SK-N-SH (cell line): ENCODE measurements around the gene SPDYE1. TPM values are rescaled to one million over a fixed set of nuclear protein-coding genes. Genes with fewer than 3 reads are reported as not detected.

Experiments
- CTCF ChIA-PET: fragments of 300-600, 350-600 bp; formaldehyde crosslinking; extraction: SDS; loops from one replicate; lab custom pipeline; 2021; lab: Yijun Ruan, JAX
- POLR2A ChIA-PET: fragments of 350-600 bp; sonication (Branson Sonifier 250); formaldehyde crosslinking; extraction: SDS; loops from one replicate; lab custom pipeline; 2020; ENCODE audit warnings: antibody characterized with exemption, inconsistent platforms; lab: Yijun Ruan, JAX
- DNase-seq: peaks from one replicate; pipeline ENCODE4 v3.0.0; 2012
- H2AFZ ChIP-seq: fragments of 200-600 bp; sonication (generic); 2 replicates; pipeline ENCODE4 v1.8.1; 2016; ENCODE audit warnings: antibody characterized with exemption, mild to moderate bottlenecking, low read depth
- H3F3A ChIP-seq: fragments of 200-600 bp; sonication (generic); replicated peaks from 2 replicates; pipeline ENCODE3; 2016; ENCODE audit warnings: antibody characterized with exemption, mild to moderate bottlenecking; ENCODE audit not compliant: insufficient read depth
- H3K27ac ChIP-seq, 2 experiments: fragments of 200-500 bp in 1 of 2; fragments of 200-600 bp in 1 of 2; sonication (Bioruptor generic) in 1 of 2; sonication (generic), shearing (Covaris generic) in 1 of 2; 2 replicates each; pipeline versions ENCODE4 v1.5.1 to v1.6.1; 2014 to 2016; ENCODE audit warnings: low read depth in 2 of 2, inconsistent platforms in 1 of 2, low read length in 1 of 2, mild to moderate bottlenecking in 1 of 2, mixed read lengths in 1 of 2
- H3K27me3 ChIP-seq: fragments of 200-600 bp; sonication (generic), shearing (Covaris generic); 2 replicates; pipeline ENCODE4 v1.6.1; 2016; ENCODE audit warnings: mixed run types; ENCODE audit not compliant: insufficient read depth
- H3K36me3 ChIP-seq, 2 experiments: fragments of 200-500 bp in 1 of 2; fragments of 200-600 bp in 1 of 2; sonication (Bioruptor generic) in 1 of 2; sonication (generic) in 1 of 2; replicated peaks in 1 of 2; 2 replicates each; pipeline versions ENCODE3 to v1.5.1; 2014 to 2016; ENCODE audit warnings: low read length in 1 of 2, mild to moderate bottlenecking in 1 of 2; ENCODE audit not compliant: insufficient read depth in 2 of 2, control insufficient read depth in 1 of 2
- H3K4me1 ChIP-seq, 2 experiments: fragments of 200-500 bp in 1 of 2; fragments of 200-600 bp in 1 of 2; sonication (Bioruptor generic) in 1 of 2; sonication (generic), shearing (Covaris generic) in 1 of 2; 2 replicates each; pipeline versions ENCODE4 v1.5.1 to v1.6.1; 2014 to 2016; ENCODE audit warnings: low read depth in 1 of 2, low read length in 1 of 2, mixed run types in 1 of 2; ENCODE audit not compliant: insufficient read depth in 2 of 2, control insufficient read depth in 1 of 2
- H3K4me2 ChIP-seq: fragments of 200-600 bp; sonication (generic), shearing (Covaris generic); 2 replicates; pipeline ENCODE4 v1.6.1; 2017; ENCODE audit warnings: mixed run types
- H3K4me3 ChIP-seq, 2 experiments: fragments of 200-500 bp in 1 of 2; fragments of 200-600 bp in 1 of 2; sonication (Bioruptor generic) in 1 of 2; sonication (generic), shearing (Covaris generic) in 1 of 2; 2 replicates each; pipeline versions ENCODE4 v1.5.1 to v1.8.1; 2014 to 2016; ENCODE audit warnings: low read depth in 2 of 2, inconsistent platforms in 1 of 2, low read length in 1 of 2, mild to moderate bottlenecking in 1 of 2, mixed read lengths in 1 of 2, moderate library complexity in 1 of 2
- H3K79me2 ChIP-seq: fragments of 200-600 bp; sonication (generic); 2 replicates; pipeline ENCODE4 v1.8.1; 2017; ENCODE audit warnings: mild to moderate bottlenecking; ENCODE audit not compliant: insufficient read depth
- H3K9ac ChIP-seq: fragments of 200-600 bp; sonication (generic); 2 replicates; pipeline ENCODE4 v1.6.1; 2017; ENCODE audit warnings: mixed run types
- H3K9me2 ChIP-seq: fragments of 200-600 bp; sonication (generic); 2 replicates; pipeline ENCODE4 v1.6.1; 2017; ENCODE audit warnings: mixed run types
- H3K9me3 ChIP-seq: fragments of 200-600 bp; sonication (generic); 2 replicates; pipeline ENCODE4 v1.6.1; 2017; ENCODE audit warnings: mixed run types, mild to moderate bottlenecking, moderate library complexity
- H4K20me1 ChIP-seq: fragments of 200-600 bp; sonication (generic); 2 replicates; pipeline ENCODE4 v1.6.1; 2017; ENCODE audit warnings: mild to moderate bottlenecking, mixed run types; ENCODE audit not compliant: insufficient read depth
- EP300 ChIP-seq, 2 experiments: IDR thresholded peaks; 2 replicates each; pipeline versions ENCODE4 v1.4.0 to v1.6.1; 2012; ENCODE audit warnings: borderline replicate concordance in 1 of 2, low read depth in 1 of 2, low read length in 1 of 2
- EZH2phosphoT487 ChIP-seq: fragments of 200-600 bp; sonication (generic); IDR thresholded peaks from 2 replicates; pipeline ENCODE4 v1.6.1; 2017; ENCODE audit warnings: low read depth, mixed run types, mild to moderate bottlenecking, antibody characterized with exemption, moderate library complexity, borderline replicate concordance
- FOXJ3 ChIP-seq: sonication (generic); formaldehyde crosslinking; IDR thresholded peaks from 2 replicates; pipeline ENCODE4 v1.5.1; 2020; ENCODE audit warnings: mild to moderate bottlenecking, missing genetic modification reagents
- FOXM1 ChIP-seq: IDR thresholded peaks from 2 replicates; pipeline ENCODE4 v1.4.0; 2012; ENCODE audit warnings: low read depth, mild to moderate bottlenecking
- JUND ChIP-seq: IDR thresholded peaks from 2 replicates; pipeline ENCODE4 v1.4.0; 2012
- MXI1 ChIP-seq: IDR thresholded peaks from 2 replicates; pipeline ENCODE4 v1.6.1; 2012; ENCODE audit warnings: mild to moderate bottlenecking, low read depth, low read length, improper control_type of control experiment
- NRF1 ChIP-seq: IDR thresholded peaks from 2 replicates; pipeline ENCODE4 v1.6.1; 2012; ENCODE audit warnings: low read depth, mild to moderate bottlenecking, low read length
- RAD21 ChIP-seq: IDR thresholded peaks from 2 replicates; pipeline ENCODE4 v1.6.1; 2012; ENCODE audit warnings: mild to moderate bottlenecking, low read length
- RFX5 ChIP-seq: IDR thresholded peaks from 2 replicates; pipeline ENCODE4 v1.6.1; 2012; ENCODE audit warnings: mild to moderate bottlenecking, improper control_type of control experiment, low read length
- RXRA ChIP-seq: IDR thresholded peaks from 2 replicates; pipeline ENCODE4 v1.4.0; 2012; ENCODE audit warnings: low read depth, mild to moderate bottlenecking, borderline replicate concordance
- SIN3A ChIP-seq: IDR thresholded peaks from 2 replicates; pipeline ENCODE4 v1.6.1; 2012; ENCODE audit warnings: low read depth, mild to moderate bottlenecking, low read length, moderate library complexity, borderline replicate concordance
- TAF1 ChIP-seq: IDR thresholded peaks from 2 replicates; pipeline ENCODE4 v1.6.1; 2012; ENCODE audit warnings: low read depth, mild to moderate bottlenecking, low read length, moderate library complexity, borderline replicate concordance
- YY1 ChIP-seq: IDR thresholded peaks from 2 replicates; pipeline ENCODE4 v1.4.0; 2012; ENCODE audit warnings: low read depth, mild to moderate bottlenecking
- WGBS: methylation state at CpG from one replicate; pipeline ENCODE4 v1.1.6; 2017; ENCODE audit warnings: low lambda C conversion rate; 5-methylcytosine and 5-hydroxymethylcytosine counted together
- polyA plus RNA-seq, 3 experiments: library from polyadenylated mRNA; depleted of rRNA; stranded (reverse); fragments of >200 nt; gene quantifications; 2 replicates each; pipeline ENCODE4 v1.2.3, GENCODE V29; 2012
- TF ChIP-seq, protein P1 (sequence below): fragments of 200-600 bp; sonication (generic); IDR thresholded peaks from 2 replicates; pipeline ENCODE4 v1.6.1; 2017; ENCODE audit warnings: antibody characterized with exemption, mild to moderate bottlenecking, moderate library complexity
- TF ChIP-seq, protein P2 (sequence below): fragments of 150-350 bp; IDR thresholded peaks from 2 replicates; pipeline ENCODE4 v1.6.1; 2016; ENCODE audit warnings: mild to moderate bottlenecking, low read depth, low read length

Gene SPDYE1
- polyA plus RNA-seq, 1 of the 3 experiments (the other 2 are of a cell fraction): not detected

DNA sequence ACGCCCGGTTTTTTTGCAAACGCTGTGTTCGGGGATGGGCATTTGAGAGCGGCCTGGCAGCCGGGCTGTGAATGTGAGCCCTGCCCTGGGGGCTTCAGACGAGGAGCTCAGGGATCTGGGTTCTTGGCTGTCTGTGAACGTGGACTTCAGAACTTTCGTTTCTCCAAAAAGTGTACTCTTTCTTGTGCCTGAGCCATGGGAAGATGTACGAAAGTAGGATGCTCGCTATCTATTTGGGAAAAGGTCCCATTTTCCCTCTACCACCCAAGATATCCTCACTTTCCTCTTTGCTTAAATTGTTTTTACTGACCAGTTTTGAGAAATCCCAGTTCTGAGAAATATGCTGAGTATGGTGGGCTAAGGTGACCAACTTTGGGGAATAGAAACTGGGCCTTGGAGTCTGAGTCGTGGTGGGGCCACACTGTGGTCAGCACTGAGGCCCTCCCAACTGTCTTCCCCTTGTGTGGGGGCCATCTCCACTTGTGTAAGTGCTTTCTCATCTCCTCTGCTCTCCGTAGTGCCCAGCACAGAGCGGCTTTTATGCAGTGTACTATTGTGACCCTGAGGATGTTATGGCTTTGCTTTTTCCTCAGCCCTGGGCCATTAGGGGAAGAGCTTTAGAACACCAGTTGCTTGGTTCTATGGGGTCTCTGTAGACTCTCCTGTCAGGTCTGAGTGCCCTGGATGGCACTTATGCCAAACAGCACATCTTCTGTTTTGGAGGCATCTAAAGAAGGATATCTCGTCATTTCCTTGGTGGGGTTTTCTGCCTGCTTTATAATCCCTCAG is 47.7 kb downstream of the SPDYE1 start:
- H3F3A ChIP-seq: peaks cover 8% of the 10 kb centered on the region
- CTCF ChIA-PET: interaction anchor here (0.7 to 1.9 kb wide), 3 partner anchors 21 to 26 kb away, joined by 4 to 8 read pairs (median 4); no protein-coding TSS in a partner anchor
- H3K9me2 ChIP-seq: no peaks in the 10 kb centered on the region
- peak overlapping the region; percentile 75 to 94 for H3K4me3 ChIP-seq
- peaks cover 46% of the 10 kb centered on the region for H4K20me1 ChIP-seq
- no peak for TF ChIP-seq FOXM1
- TF ChIP-seq NRF1: no peak
- no peak for TF ChIP-seq YY1
- TF ChIP-seq JUND: no peak
- TF ChIP-seq RXRA: no peak
- TF ChIP-seq EP300 (IDR thresholded peaks at IDR 0.05; ENCODE audit: borderline replicate concordance in 1 of 2, low read depth in 1 of 2, low read length in 1 of 2): no peak
- TF ChIP-seq MXI1: no peak
- TF ChIP-seq, protein P1, sequence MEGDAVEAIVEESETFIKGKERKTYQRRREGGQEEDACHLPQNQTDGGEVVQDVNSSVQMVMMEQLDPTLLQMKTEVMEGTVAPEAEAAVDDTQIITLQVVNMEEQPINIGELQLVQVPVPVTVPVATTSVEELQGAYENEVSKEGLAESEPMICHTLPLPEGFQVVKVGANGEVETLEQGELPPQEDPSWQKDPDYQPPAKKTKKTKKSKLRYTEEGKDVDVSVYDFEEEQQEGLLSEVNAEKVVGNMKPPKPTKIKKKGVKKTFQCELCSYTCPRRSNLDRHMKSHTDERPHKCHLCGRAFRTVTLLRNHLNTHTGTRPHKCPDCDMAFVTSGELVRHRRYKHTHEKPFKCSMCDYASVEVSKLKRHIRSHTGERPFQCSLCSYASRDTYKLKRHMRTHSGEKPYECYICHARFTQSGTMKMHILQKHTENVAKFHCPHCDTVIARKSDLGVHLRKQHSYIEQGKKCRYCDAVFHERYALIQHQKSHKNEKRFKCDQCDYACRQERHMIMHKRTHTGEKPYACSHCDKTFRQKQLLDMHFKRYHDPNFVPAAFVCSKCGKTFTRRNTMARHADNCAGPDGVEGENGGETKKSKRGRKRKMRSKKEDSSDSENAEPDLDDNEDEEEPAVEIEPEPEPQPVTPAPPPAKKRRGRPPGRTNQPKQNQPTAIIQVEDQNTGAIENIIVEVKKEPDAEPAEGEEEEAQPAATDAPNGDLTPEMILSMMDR: no peak
- no peak for TF ChIP-seq FOXJ3
- TF ChIP-seq SIN3A: no peak
- no peak for TF ChIP-seq TAF1
- TF ChIP-seq, protein P2, sequence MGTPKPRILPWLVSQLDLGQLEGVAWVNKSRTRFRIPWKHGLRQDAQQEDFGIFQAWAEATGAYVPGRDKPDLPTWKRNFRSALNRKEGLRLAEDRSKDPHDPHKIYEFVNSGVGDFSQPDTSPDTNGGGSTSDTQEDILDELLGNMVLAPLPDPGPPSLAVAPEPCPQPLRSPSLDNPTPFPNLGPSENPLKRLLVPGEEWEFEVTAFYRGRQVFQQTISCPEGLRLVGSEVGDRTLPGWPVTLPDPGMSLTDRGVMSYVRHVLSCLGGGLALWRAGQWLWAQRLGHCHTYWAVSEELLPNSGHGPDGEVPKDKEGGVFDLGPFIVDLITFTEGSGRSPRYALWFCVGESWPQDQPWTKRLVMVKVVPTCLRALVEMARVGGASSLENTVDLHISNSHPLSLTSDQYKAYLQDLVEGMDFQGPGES: no peak
- TF ChIP-seq RAD21: no peak
- TF ChIP-seq EZH2phosphoT487: no peak
- TF ChIP-seq RFX5: no peak
- H2AFZ ChIP-seq: peak overlapping the region; percentile 86
- no peak for DNase-seq
- WGBS: 26% methylated on average over 15 of the region's 15 CpGs
- peak overlapping the region; percentile 80 for H3K9ac ChIP-seq
- H3K4me2 ChIP-seq: peak overlapping the region; percentile 90
- H3K27me3 ChIP-seq: no peaks in the 10 kb centered on the region
- no peaks in the 10 kb centered on the region for H3K9me3 ChIP-seq
- peak overlapping the region; percentile 61 to 95 for H3K27ac ChIP-seq
- POLR2A ChIA-PET: interaction anchor here (0.9 to 1.7 kb wide), 5 partner anchors 12 to 27 kb away, joined by 3 to 11 read pairs (median 3); partner anchors contain the start of gene PGAM2
- peaks cover 9 to 26% of the 10 kb centered on the region in 2 experiments for H3K4me1 ChIP-seq
- H3K36me3 ChIP-seq: peaks cover 20 to 26% of the 10 kb centered on the region in 2 experiments
- H3K79me2 ChIP-seq: peaks cover 59% of the 10 kb centered on the region
